ENCODE data around the gene PIGT. TPM values are rescaled to one million over a fixed set of nuclear protein-coding genes. Genes with fewer than 3 reads are reported as not detected.

PIGT gene
- total RNA-seq, 1 donor = 28.1 TPM

- DNase-seq (ENCODE audit: low read depth) = peak; percentile 34
- TF ChIP-seq CTCF (IDR thresholded peaks at IDR 0.05; ENCODE audit: insufficient read depth, low read depth, low read length) = peak; percentile 17
Observed at GRCh38 chr20:45459606-45460005, 43.7 kb downstream of the PIGT start.

GRCh38 chr20:45461225-45461624 lies 45.3 kb downstream of the PIGT start:
- no peak overlapping the region for H3K4me3 ChIP-seq (ENCODE audit: low read depth, low read length)
- no peak for TF ChIP-seq CTCF (IDR thresholded peaks at IDR 0.05; ENCODE audit: insufficient read depth, low read depth, low read length)
- DNase-seq (ENCODE audit: low read depth) = no peak

More at GRCh38 chr20:45459606-45460005, 43.7 kb downstream of the PIGT start:
- no peak overlapping the region for H3K4me3 ChIP-seq (ENCODE audit: low read depth, low read length)

GRCh38 chr20:45462711-45463509 lies 47.0 kb downstream of the PIGT start:
- H3K4me3 ChIP-seq (ENCODE audit: low read depth, low read length) = no peak overlapping the region
- TF ChIP-seq CTCF (IDR thresholded peaks at IDR 0.05; ENCODE audit: insufficient read depth, low read depth, low read length) = no peak
- DNase-seq (ENCODE audit: low read depth) = no peak

- TF ChIP-seq CTCF (IDR thresholded peaks at IDR 0.05; ENCODE audit: insufficient read depth, low read depth, low read length) = no peak
- no peak for DNase-seq (ENCODE audit: low read depth)
Observed at GRCh38 chr20:45463709-45464108, 47.8 kb downstream of the PIGT start.

GRCh38 chr20:45465491-45466266 lies 49.7 kb downstream of the PIGT start:
- TF ChIP-seq CTCF (IDR thresholded peaks at IDR 0.05; ENCODE audit: insufficient read depth, low read depth, low read length) = no peak
- DNase-seq (ENCODE audit: low read depth) = no peak
- H3K4me3 ChIP-seq (ENCODE audit: low read depth, low read length) = no peak overlapping the region

More at GRCh38 chr20:45463709-45464108, 47.8 kb downstream of the PIGT start:
- H3K4me3 ChIP-seq (ENCODE audit: low read depth, low read length) = no peak overlapping the region

- no peak for DNase-seq (ENCODE audit: low read depth)
- TF ChIP-seq CTCF (IDR thresholded peaks at IDR 0.05; ENCODE audit: insufficient read depth, low read depth, low read length) = no peak
- H3K4me3 ChIP-seq (ENCODE audit: low read depth, low read length) = no peak overlapping the region
Observed at GRCh38 chr20:45467172-45467571, 51.2 kb downstream of the PIGT start.
